Skeletal muscle satellite cell (primary cell): ENCODE data around the gene DCLK1.

Experiments
- H3K27me3 ChIP-seq: 2 replicates; pipeline ENCODE4 v1.7.0; 2013; ENCODE audit warnings: low read length; ENCODE audit not compliant: control insufficient read depth, insufficient read depth
- H3K36me3 ChIP-seq: 2 replicates; pipeline ENCODE4 v1.7.0; 2013; ENCODE audit warnings: mild to moderate bottlenecking, control low read depth, low read length; ENCODE audit not compliant: insufficient read depth
- H3K4me1 ChIP-seq: 2 replicates; pipeline ENCODE4 v1.7.0; 2013; ENCODE audit warnings: low read length; ENCODE audit not compliant: control insufficient read depth, insufficient read depth
- H3K4me2 ChIP-seq: 2 replicates; pipeline ENCODE4 v1.7.0; 2013; ENCODE audit warnings: mild to moderate bottlenecking, low read length
- H3K4me3 ChIP-seq: 2 replicates; pipeline ENCODE4 v1.7.0; 2013; ENCODE audit warnings: low read length
- H3K9ac ChIP-seq: 2 replicates; pipeline ENCODE4 v1.7.0; 2013; ENCODE audit warnings: mild to moderate bottlenecking, low read depth, low read length, moderate library complexity
- H3K9me3 ChIP-seq: replicated peaks from 2 replicates; pipeline ENCODE4 v1.7.0; 2013; ENCODE audit warnings: mild to moderate bottlenecking, control low read depth, low read length

The DCLK1 gene

DNA sequence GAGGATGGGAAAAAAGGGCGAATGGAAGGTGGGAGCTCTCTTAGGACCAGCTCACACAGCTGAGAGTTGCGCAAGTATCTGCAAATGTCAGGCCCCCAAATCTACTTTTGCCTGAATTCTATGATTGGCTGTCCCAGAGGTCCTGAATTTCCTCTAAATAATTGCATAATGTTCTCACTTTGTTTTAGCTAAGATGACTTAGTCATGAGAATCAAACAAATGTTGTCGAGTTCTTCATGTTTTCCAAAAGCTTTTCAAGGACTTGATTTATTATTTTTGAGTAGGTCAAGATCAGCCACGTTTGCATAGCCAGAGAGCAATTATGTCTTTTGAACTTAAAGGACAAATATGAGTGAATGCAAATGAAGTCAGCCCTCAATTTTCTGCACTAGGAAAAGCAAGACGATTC lies 408.1 kb downstream of the DCLK1 start:
- Histone ChIP-seq H3K4me2 (no peak overlapping the region), H3K9ac (no peak overlapping the region), H3K27me3 (no peaks in the 10 kb centered on the region), H3K36me3 (no peaks in the 10 kb centered on the region), H3K4me1 (peaks cover 28% of the 10 kb centered on the region), H3K9me3 (no peaks in the 10 kb centered on the region), H3K4me3 (no peak overlapping the region)

- H3K9me3 ChIP-seq = no peaks in the 10 kb centered on the region
- H3K27me3 ChIP-seq = no peaks in the 10 kb centered on the region
- no peak overlapping the region for H3K4me2 ChIP-seq
- no peak overlapping the region for H3K9ac ChIP-seq
- H3K36me3 ChIP-seq = no peaks in the 10 kb centered on the region
- no peak overlapping the region for H3K4me3 ChIP-seq
- H3K4me1 ChIP-seq = peaks cover 28% of the 10 kb centered on the region
Observed at GRCh38 chr13:35722458-35723052, 408.6 kb downstream of the DCLK1 start.

DNA sequence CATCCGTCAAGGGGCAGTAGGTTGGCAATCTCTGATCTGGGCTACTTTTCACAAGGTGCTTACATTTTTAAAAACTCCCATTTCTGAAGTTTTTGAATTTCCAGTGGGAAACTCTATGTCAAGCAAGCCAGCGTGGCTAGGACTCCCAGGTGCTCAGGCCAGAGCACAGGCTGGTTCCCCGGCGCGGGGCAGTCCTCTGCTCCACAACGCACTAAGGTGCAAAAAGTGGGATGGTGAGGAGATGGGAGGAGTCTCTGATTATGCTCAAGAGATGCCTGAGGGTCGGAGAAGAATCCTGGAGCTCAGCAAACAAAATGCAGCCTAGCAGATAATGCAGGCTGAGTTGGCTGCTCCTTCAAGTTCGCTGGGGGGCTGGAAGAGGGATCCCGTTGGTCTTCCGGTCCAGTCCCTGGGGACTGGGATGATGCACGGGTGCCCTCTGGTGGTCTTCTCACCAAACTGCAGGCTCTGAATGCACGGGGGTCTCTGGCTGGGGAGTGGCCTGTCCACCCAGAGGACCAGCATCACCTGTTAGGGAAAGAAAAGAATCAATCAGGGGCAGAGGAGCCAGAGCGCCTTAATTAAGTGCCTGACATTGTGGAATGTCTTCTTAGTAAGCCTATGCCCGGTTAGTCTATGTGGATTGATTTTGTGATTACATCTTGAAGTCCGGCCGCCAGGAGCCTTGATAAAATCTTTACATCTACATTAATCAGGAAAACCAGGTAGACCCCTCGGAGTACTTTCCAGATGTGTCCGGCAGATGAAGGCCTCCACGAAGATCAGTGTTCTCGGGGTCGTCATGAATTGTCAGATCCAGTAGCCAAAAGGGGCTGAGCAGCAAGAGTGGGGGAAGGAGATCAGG lies 410.3 kb downstream of the DCLK1 start:
- Histone ChIP-seq H3K27me3 (no peaks in the 10 kb centered on the region), H3K4me2 (peak overlapping the region; percentile 81), H3K36me3 (no peaks in the 10 kb centered on the region), H3K9ac (no peak overlapping the region), H3K9me3 (no peaks in the 10 kb centered on the region), H3K4me3 (peak overlapping the region; percentile 64), H3K4me1 (peaks cover 28% of the 10 kb centered on the region)

DNA sequence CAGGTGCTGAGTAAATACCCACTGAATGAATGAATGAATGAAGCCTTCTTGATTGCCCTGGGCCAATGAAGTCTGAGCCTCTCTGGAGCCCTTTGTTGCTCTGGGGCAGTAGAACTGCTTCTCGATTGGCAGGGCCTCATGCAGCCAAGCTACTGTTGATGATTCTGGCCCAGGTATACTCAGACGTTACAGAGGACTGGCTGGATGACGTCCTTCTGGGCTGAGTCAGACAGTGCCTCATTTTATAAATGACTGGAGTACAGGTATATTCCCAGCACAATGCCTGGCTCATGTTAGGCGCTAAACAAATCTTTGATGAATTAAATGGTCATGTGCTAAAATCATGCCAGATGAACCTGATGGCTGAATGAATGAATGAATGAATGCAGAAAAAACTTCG lies 410.9 kb downstream of the DCLK1 start:
- no peaks in the 10 kb centered on the region for H3K27me3 ChIP-seq
- no peaks in the 10 kb centered on the region for H3K36me3 ChIP-seq
- H3K9ac ChIP-seq = no peak overlapping the region
- H3K4me3 ChIP-seq = no peak overlapping the region
- H3K4me1 ChIP-seq = peaks cover 28% of the 10 kb centered on the region
- peak overlapping the region; percentile 81 for H3K4me2 ChIP-seq
- no peaks in the 10 kb centered on the region for H3K9me3 ChIP-seq
